ENCODE results near the gene TLCD1. TPM values are rescaled to one million over a fixed set of nuclear protein-coding genes. Genes with fewer than 3 reads are reported as not detected.

TLCD1 gene
- total RNA-seq, result 10 to 100 TPM in 1 of 2 donors, 1 to 10 TPM in 1; 5.7 to 20.4 TPM

- H3K9ac ChIP-seq (ENCODE audit: low read depth in 2 of 2, low read length in 2 of 2), result peak within 1 kb of the TSS; percentile 85 to 95
- H3K36me3 ChIP-seq, result peaks cover 12% of the 10 kb centered on the region
- no peaks in the 10 kb centered on the region for H3K9me3 ChIP-seq
- peak; percentile 85 for DNase-seq
- peak within 1 kb of the TSS; percentile 81 for H3K4me3 ChIP-seq
- no peaks in the 10 kb centered on the region for H3K27me3 ChIP-seq
- peaks cover 22% of the 10 kb centered on the region for H3K4me1 ChIP-seq
- H3K27ac ChIP-seq, result peak within 1 kb of the TSS; percentile 99
- TF ChIP-seq CTCF (IDR thresholded peaks at IDR 0.05), result no peak
- intact Hi-C loops (cut with DNase I), result loop anchor here (2.0 to 10.0 kb wide), 2 partner anchors 25 to 81 kb away; partner anchors contain the start of gene BLTP2
These were observed at the start of gene TLCD1 for GRCh38 chr17:28726226-28726626. Gene TLCD1 (minus strand): TSS chr17:28726233. CDS start chr17:28726097, 136 bp downstream.

GRCh38 chr17:28774206-28774605 lies 48.2 kb upstream of the TLCD1 start:
- no peak overlapping the region for H3K9ac ChIP-seq (ENCODE audit: low read depth in 2 of 2, low read length in 2 of 2)
- H3K4me3 ChIP-seq, result no peak overlapping the region
- H3K4me1 ChIP-seq, result no peaks in the 10 kb centered on the region
- no peak for DNase-seq
- no peak for TF ChIP-seq CTCF (IDR thresholded peaks at IDR 0.05)
- H3K9me3 ChIP-seq, result no peaks in the 10 kb centered on the region
- H3K27ac ChIP-seq, result no peak overlapping the region
- H3K36me3 ChIP-seq, result no peaks in the 10 kb centered on the region
- intact Hi-C loops (cut with DNase I), result no loop called here
- H3K27me3 ChIP-seq, result no peaks in the 10 kb centered on the region

GRCh38 chr17:28773736-28774135 lies 47.7 kb upstream of the TLCD1 start:
- Histone ChIP-seq H3K9ac (ENCODE audit: low read depth in 2 of 2, low read length in 2 of 2) (no peak overlapping the region), H3K27ac (no peak overlapping the region), H3K27me3 (no peaks in the 10 kb centered on the region), H3K9me3 (no peaks in the 10 kb centered on the region), H3K4me3 (no peak overlapping the region), H3K4me1 (no peaks in the 10 kb centered on the region), H3K36me3 (no peaks in the 10 kb centered on the region)
- intact Hi-C loops (cut with DNase I), result no loop called here
- DNase-seq, result no peak
- TF ChIP-seq CTCF (IDR thresholded peaks at IDR 0.05), result no peak

- no peak for DNase-seq
- no peaks in the 10 kb centered on the region for H3K27me3 ChIP-seq
- no peak overlapping the region for H3K4me3 ChIP-seq
These were observed 39.0 kb upstream of the TLCD1 start for GRCh38 chr17:28765038-28765437.

GRCh38 chr17:28763804-28764266 lies 37.8 kb upstream of the TLCD1 start:
- H3K4me1 ChIP-seq, result no peaks in the 10 kb centered on the region
- H3K4me3 ChIP-seq, result no peak overlapping the region
- no peaks in the 10 kb centered on the region for H3K27me3 ChIP-seq
- no peak overlapping the region for H3K27ac ChIP-seq
- peak; percentile 87 for DNase-seq
- no peak overlapping the region for H3K9ac ChIP-seq (ENCODE audit: low read depth in 2 of 2, low read length in 2 of 2)
- intact Hi-C loops (cut with DNase I), result no loop called here
- no peaks in the 10 kb centered on the region for H3K9me3 ChIP-seq
- peaks cover 18% of the 10 kb centered on the region for H3K36me3 ChIP-seq
- TF ChIP-seq CTCF (IDR thresholded peaks at IDR 0.05), result peak; percentile 85

More at GRCh38 chr17:28765038-28765437, 39.0 kb upstream of the TLCD1 start:
- Histone ChIP-seq H3K9ac (ENCODE audit: low read depth in 2 of 2, low read length in 2 of 2) (no peak overlapping the region), H3K36me3 (peaks cover 12% of the 10 kb centered on the region), H3K9me3 (no peaks in the 10 kb centered on the region), H3K27ac (no peak overlapping the region), H3K4me1 (no peaks in the 10 kb centered on the region)
- intact Hi-C loops (cut with DNase I), result loop anchor here (5.0 kb wide), 1 partner anchor 152 kb away; no protein-coding TSS in a partner anchor
- TF ChIP-seq CTCF (IDR thresholded peaks at IDR 0.05), result no peak
